Midbrain (tissue), 1 donor: ENCODE measurements around the gene REG3A.

Experiments used
- DNase-seq: peaks from one replicate; lab custom pipeline; 2025; lab: John Stamatoyannopoulos, UW

REG3A gene

GRCh38 chr2:79159653-79160052, at the start of gene REG3A:
REG3A (minus strand) TSS chr2:79159753; CDS start chr2:79159405, 348 bp downstream.
- no peak for DNase-seq

- no peak for DNase-seq
Measured at GRCh38 chr2:79200762-79201161, 41.2 kb upstream of the REG3A start.

- DNase-seq, result no peak
Measured at GRCh38 chr2:79191816-79192215, 32.3 kb upstream of the REG3A start.

- DNase-seq, result no peak
Measured at GRCh38 chr2:79191081-79191480, 31.5 kb upstream of the REG3A start.

- no peak for DNase-seq
Measured at GRCh38 chr2:79189465-79189864, 29.9 kb upstream of the REG3A start.

GRCh38 chr2:79181617-79182016, 22.1 kb upstream of the REG3A start:
- no peak for DNase-seq

- no peak for DNase-seq
Measured at GRCh38 chr2:79180092-79180491, 20.5 kb upstream of the REG3A start.

GRCh38 chr2:79179036-79179435, 19.5 kb upstream of the REG3A start:
- no peak for DNase-seq

- DNase-seq, result no peak
Measured at GRCh38 chr2:79178076-79178674, 18.6 kb upstream of the REG3A start.

GRCh38 chr2:79171348-79171958, 11.9 kb upstream of the REG3A start:
- DNase-seq, result no peak

- no peak for DNase-seq
Measured at GRCh38 chr2:79162801-79163200, 3.2 kb upstream of the REG3A start.

- no peak for DNase-seq
Measured at GRCh38 chr2:79162132-79162531, 2.6 kb upstream of the REG3A start.

- no peak for DNase-seq
Measured at GRCh38 chr2:79159030-79159429, 523 bp downstream of the REG3A start.

- DNase-seq, result no peak
Measured at GRCh38 chr2:79155826-79156476, 3.6 kb downstream of the REG3A start.

- DNase-seq, result no peak
Measured at GRCh38 chr2:79139423-79139822, 20.1 kb downstream of the REG3A start.

- DNase-seq, result no peak
Measured at GRCh38 chr2:79138385-79138784, 21.2 kb downstream of the REG3A start.

- DNase-seq, result no peak
Measured at GRCh38 chr2:79131687-79132086, 27.9 kb downstream of the REG3A start.

- DNase-seq, result no peak
Measured at GRCh38 chr2:79129804-79130203, 29.7 kb downstream of the REG3A start.

GRCh38 chr2:79129260-79129659, 30.3 kb downstream of the REG3A start:
- DNase-seq, result no peak

- no peak for DNase-seq
Measured at GRCh38 chr2:79128406-79128805, 31.1 kb downstream of the REG3A start.

GRCh38 chr2:79125721-79125985, 33.9 kb downstream of the REG3A start:
- no peak for DNase-seq

GRCh38 chr2:79124907-79125720, 34.4 kb downstream of the REG3A start:
- no peak for DNase-seq

- DNase-seq, result no peak
Measured at GRCh38 chr2:79122676-79123075, 36.9 kb downstream of the REG3A start.
